Esophagus mucosa (tissue), 1 donor: Measurements from ENCODE around the gene DNAI1. TPM values are rescaled to one million over a fixed set of nuclear protein-coding genes. Genes with fewer than 3 reads are reported as not detected.
"Not testable (repeated sequence)": the region's sequence is repeated elsewhere in the genome, so short reads cannot be mapped to it uniquely, and the experiment has no call there.

Experiments used
- ATAC-seq: fragments of 200-7000 bp; cut with Tn5 transposase; one replicate; pipeline ENCODE4 v1.9.1; 2020
- total RNA-seq: library from RNA; stranded (reverse); gene quantifications from one replicate; pipeline ENCODE4 v1.2.4, GENCODE V29; 2023
- donor health status: DM: yes; HTN: yes; CAD: no.

The DNAI1 gene
- total RNA-seq, 1 donor from 2014 or later, result not detected

- no peak for ATAC-seq
These were observed 55.1 kb downstream of the DNAI1 start for GRCh38 chr9:34513567-34514214.

- no peak for ATAC-seq
These were observed 55.8 kb downstream of the DNAI1 start for GRCh38 chr9:34514401-34514800.

DNA sequence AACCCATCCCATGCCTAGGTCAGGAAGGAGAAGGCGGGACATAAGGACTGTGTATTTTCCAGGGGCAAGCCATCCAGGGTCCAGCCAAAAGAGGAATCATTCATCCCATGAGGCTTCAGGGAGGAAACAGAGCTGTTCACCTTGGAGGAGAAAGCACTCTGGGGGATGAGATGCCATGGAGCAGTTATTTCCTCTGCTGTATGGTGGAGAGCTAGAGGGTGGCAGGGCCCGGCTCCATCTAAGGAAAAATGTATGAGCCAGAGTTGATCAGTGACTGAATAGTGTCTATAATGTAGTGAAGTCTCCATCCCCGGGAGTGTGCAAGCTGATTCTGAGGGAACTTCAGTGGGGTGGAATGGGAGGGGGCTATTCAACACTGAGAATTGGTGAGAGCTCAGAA lies 56.2 kb downstream of the DNAI1 start:
- ATAC-seq, result no peak

DNA sequence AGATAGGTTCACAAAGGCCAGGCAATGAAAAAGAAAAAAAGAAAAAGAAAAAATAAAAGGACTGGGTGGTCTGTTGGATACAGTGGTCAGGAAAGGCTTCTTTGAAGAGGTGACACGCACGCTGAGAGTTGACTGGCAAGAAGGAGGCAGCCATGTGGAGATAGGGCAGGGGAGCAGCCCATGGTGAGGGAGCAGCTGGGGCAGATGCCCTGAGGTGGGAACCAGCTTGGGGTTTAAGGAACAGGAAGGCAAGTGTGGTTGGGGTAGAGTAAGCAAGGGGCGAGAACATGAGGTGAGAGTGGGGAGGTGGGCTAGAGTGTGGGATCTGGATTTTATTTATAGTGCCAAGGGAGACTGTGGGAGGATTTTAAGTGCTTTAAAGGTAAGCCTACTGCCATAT lies 57.4 kb downstream of the DNAI1 start:
- ATAC-seq, result no peak

DNA sequence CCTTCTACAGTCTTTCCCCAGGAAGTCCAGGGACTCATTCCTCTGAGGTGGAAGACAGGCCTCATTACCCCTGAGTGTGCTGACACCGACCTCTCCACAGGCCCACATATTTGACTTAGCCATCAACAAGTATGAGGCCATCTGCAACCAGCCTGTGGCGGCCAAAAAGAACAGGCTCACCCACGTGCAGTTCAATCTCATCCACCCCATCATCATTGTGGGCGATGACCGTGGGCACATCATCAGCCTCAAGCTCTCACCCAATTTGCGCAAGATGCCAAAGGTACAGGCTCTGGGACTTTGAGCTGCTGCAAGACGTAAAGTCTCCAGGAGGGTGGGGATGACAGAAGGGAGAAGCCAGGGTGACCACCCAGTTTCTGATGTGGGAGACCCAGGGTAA lies 58.6 kb downstream of the DNAI1 start:
- no peak for ATAC-seq

- no peak for ATAC-seq
These were observed 59.6 kb downstream of the DNAI1 start for GRCh38 chr9:34518110-34518616.

GRCh38 chr9:34518896-34519295 lies 60.3 kb downstream of the DNAI1 start:
- no peak for ATAC-seq

DNA sequence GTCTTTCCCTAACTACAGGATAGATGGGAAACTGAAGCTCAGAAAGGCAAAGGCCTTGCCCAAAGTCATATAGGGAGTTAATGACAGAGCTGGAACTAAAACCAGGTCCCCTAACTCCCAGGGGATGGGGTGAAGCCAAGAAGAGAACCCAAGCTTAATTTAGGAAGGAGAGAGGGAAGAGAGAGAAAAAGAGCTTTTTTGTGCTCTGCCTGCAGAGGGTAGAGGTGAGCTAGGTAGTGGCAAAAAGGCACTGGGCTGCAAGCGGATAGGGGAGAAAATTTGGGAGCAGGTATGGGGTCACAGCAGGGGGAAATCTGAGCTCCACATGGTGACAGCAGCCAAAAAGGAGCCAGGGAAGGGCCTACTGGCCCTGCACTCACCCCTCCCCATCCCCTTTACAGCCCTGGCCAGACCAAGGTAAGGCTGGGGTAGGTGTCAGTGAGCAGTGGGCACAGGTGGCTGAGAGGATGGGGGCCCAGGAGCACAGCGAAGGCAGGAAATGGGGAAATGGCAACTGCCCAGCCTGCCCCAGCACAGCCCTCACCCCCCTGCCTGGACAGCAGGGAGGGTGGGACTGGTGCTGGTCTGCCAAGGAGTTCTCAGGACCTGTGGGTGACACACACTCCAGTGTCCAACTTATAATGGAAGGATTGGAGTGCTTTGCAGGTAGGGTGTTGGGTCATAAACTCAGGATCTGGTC lies 60.9 kb downstream of the DNAI1 start:
- ATAC-seq, result no peak

DNA sequence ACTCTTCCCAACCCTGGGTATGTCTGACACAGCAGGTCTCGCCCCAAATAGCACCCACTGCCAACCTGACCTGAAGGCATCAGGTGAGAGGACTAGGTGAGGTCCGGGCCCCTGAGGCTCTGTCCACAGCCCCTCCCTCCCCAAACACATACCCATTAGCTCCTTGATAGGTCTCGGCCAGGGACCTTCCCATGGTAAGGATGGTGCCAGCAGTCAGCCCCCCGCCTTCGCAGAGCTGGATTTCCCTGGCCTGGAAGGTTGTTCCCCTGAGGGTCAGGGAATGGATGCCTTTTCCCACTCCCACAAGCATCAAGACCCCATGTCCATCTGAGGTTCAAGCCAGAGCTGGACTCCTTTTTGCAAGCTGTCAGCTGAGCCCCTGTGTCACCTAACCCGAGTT lies 61.5 kb downstream of the DNAI1 start:
- no peak for ATAC-seq

GRCh38 chr9:34520505-34521385 lies 62.1 kb downstream of the DNAI1 start:
- no peak for ATAC-seq

GRCh38 chr9:34521406-34522045 lies 62.9 kb downstream of the DNAI1 start:
- no peak for ATAC-seq

- ATAC-seq, result no peak
These were observed 63.7 kb downstream of the DNAI1 start for GRCh38 chr9:34522091-34522887.

DNA sequence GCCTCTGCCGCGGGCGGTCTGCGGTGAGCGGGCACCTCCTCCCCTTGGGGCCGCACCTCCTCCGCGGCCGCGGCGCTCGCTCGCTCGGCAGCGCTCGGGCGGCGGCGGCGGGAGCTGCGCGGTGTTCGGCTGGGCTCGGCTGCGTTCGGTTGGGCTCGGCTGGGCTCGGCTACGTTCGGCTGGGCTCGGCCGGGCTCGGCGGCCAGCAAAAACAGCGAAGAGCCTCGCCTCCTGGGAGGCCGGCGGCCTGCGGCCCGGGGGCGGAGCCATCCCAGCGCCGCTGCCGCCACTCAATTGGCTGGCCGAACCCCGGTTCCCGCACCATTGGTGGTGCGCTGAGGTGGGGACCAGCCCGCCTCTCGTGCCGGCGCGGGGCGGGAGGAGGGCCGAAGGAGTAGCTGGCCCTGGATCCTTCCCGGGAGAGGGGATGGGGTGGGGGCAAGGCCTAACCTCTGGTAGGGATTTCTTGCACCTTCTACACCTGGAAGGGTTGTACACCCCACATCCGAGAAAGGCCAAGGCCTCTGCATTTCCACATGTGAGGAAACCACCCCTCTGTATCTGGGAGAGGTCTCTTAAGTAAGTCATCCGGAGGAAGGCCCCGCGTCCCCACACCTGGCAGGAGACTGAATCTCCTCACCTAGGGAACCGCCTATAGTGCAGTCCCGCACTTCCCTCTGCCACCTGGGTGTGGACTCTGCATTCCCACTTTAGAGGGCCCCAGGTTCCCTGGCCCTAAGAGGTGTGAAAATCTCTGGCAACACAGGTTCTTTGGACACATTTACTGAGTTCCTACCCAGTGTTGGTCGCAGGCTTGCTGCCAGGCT lies 64.6 kb downstream of the DNAI1 start, which contains the start of gene ENHO:
TSS of gene ENHO (minus strand) at position 20 of the 827 bp plus-strand sequence. CDS start 1,295 bp downstream, outside the sequence.
- peak; percentile 99 for ATAC-seq

DNA sequence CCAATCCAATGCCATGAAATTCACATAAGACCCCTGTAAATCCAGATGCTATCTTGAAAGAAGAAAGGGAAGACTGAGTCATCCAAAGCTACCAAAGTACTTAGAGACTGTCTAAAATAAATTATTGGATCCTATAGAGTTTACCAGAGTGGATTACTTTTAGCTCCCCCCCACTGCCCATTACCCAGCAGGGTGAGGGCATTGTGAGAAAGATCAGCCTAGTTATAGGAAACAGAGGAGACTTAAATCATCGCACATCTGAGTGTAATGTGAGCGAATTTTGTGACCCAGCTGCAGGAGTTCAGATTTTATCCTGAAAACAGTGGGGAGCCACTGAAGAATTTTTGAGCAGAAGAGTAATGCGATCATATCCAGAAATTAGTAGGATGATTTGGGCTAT lies 65.7 kb downstream of the DNAI1 start:
- no peak for ATAC-seq

DNA sequence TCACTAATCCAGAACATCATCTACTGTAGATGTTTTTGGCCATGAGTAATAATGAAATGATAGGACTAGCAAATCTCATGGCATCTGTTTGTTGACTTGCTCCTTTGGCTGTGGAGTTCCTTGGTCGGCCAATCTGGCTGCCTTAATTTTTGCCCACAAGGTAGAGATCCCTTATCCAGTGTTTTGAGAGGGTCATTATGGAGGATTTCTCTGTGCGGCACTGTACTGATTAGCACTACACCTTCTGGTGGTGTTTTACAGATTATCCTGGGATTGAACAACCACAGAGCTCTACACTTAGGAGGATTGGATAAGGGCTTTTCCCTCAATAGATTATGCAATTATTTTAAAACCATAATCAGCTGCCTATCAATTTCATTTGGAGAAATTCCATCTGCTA lies 67.4 kb downstream of the DNAI1 start:
- no peak for ATAC-seq

DNA sequence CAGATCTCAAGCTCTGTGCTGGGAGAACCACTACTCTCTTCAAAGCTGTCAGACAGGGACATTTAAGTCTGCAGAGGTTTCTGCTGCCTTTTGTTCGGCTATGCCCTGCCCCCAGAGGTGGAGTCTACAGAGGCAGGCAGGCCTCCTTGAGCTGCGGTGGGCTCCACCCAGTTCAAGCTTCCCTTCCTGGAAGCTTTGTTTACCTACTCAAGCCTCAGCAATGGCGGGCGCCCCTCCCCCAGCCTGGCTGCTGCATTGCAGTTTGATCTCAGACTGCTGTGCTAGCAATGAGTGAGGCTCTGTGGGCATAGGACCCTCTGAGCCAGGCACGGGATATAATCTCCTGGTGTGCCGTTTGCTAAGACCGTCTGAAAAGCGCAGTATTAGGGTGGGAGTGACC lies 73.4 kb downstream of the DNAI1 start:
- not testable (repeated sequence) for ATAC-seq

DNA sequence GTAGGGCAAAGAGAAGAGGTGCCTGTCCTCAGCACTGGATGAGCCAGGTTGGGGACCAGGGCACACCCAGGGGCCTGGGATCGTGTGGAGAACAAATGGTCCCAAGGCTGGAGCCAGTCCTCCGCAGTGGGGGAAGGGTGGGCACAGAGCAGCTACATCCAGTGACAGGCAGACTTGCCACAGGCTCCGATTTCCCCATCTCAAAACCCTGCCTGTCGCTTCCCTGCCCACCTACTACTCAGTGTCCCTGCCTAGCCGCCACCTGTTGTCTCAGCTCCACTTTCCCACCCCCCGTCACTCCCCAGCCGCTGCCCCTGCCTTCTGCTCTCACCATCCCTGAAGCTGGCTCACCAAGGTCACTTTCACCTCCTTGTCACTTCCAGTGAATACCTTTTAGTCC lies 78.1 kb downstream of the DNAI1 start:
- no peak for ATAC-seq

- peak; percentile 64 for ATAC-seq
These were observed 82.2 kb downstream of the DNAI1 start for GRCh38 chr9:34540827-34541226.

GRCh38 chr9:34541540-34541939 lies 82.9 kb downstream of the DNAI1 start:
- ATAC-seq, result no peak

DNA sequence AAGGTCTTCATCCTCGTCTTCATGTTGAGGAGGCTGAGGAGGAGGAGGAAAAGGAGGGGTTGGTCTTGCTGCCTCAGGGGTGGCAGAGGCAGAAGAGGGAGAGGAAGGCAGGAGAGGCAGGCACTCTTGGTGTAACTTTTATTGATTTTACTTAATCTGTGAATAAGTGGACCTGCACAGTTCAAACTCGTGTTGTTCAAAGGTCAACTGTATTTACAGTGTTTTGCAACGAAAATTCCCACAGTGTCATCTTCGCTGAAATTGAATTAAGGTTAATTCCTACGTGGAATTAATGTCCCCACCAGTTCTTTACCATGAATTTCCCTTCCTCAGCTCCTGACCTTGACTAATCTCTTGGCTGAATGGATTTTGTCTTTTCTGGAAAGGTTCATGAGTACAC lies 85.4 kb downstream of the DNAI1 start:
- no peak for ATAC-seq

DNA sequence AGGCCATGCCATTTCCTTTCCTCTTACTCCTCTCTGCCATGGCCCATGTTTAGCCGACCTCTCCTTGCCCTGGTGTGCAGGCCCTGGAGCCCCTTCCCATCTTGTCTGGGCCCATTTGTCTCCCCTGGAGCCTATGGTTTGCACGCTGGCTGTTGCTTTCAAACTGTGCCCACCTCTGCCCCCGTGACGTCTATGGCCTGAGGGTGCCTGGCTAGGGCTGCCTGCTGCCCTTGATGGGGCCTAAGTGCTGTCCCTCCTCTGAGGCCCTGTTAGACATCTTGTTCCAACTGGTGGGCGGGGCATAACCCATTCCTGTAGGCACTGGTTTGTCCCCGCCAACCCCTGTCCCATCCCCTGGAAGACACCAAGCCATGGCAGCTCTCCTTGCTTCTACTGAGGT lies 86.9 kb downstream of the DNAI1 start:
- ATAC-seq, result no peak
